GM19328 (cell line): ENCODE measurements around the gene KLHDC8A.
"Not testable (repeated sequence)": the region's sequence is repeated elsewhere in the genome, so short reads cannot be mapped to it uniquely, and the experiment has no call there.

Source experiments
- ATAC-seq: cut with Tn5 transposase; IDR thresholded peaks from one replicate; pipeline ENCODE4 v1.9.1; 2021; ENCODE audit warnings: mild to moderate bottlenecking, moderate library complexity; ENCODE audit not compliant: unreplicated experiment

Gene KLHDC8A

GRCh38 chr1:205356440-205357139 is at the start of gene KLHDC8A:
KLHDC8A (minus strand) TSS chr1:205356922; CDS start chr1:205343604, 13,318 bp downstream.
- no peak for ATAC-seq

GRCh38 chr1:205406252-205406651 is 49.5 kb upstream of the KLHDC8A start:
- ATAC-seq: not testable (repeated sequence)

DNA sequence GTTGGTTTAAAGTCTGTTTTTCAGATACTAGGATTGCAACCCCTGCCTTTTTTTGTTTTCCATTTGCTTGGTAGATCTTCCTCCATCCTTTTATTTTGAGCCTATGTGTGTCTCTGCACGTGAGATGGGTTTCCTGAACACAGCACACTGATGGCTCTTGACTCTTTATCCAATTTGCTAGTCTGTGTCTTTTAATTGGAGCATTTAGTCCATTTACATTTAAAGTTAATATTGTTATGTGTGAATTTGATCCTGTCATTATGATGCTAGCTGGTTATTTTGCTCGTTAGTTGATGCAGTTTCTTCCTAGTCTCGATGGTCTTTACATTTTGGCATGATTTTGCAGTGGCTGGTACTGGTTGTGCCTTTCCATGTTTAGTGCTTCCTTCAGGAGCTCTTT is 47.8 kb upstream of the KLHDC8A start:
- ATAC-seq: not testable (repeated sequence)

DNA sequence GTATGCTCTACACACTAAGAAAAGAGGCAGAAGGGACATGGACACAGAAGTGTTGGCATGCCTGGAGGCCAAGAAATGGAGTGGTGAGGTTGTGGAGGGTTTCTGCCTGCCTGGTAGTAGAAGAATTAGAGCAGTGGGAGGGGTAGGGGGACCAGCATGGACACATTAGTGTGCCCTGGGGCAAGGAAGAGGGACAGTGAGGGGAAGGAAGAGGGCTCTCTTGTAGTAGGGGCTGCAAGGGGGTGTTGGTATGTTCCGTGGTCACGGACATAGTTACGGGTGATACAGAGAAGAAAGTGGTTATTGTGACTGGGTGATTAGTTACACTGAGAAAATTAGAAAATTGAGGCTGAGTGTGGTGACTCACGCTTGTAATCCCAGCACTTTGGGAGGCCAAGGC is 41.9 kb upstream of the KLHDC8A start:
- no peak for ATAC-seq

- ATAC-seq: no peak
These were observed 40.4 kb upstream of the KLHDC8A start for GRCh38 chr1:205396967-205397616.

DNA sequence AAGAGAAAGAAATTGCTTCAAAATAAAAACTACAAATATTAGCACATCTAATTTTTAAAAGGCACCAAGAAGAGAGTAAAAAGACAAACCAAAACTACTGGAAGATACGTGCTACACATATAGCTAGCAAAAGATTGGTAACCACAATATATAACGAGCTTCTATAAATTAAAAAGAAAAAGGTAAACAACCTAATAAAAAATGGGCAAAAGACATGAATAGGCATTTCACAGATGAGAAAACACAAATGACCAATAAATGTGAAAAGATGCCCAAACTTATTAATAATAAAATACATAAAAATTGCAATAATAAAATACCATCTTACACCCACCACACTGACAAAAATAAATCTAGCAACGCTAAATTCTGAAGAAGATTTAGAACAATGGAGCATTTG is 38.9 kb upstream of the KLHDC8A start:
- no peak for ATAC-seq

GRCh38 chr1:205392650-205393049 is 35.9 kb upstream of the KLHDC8A start:
- no peak for ATAC-seq

DNA sequence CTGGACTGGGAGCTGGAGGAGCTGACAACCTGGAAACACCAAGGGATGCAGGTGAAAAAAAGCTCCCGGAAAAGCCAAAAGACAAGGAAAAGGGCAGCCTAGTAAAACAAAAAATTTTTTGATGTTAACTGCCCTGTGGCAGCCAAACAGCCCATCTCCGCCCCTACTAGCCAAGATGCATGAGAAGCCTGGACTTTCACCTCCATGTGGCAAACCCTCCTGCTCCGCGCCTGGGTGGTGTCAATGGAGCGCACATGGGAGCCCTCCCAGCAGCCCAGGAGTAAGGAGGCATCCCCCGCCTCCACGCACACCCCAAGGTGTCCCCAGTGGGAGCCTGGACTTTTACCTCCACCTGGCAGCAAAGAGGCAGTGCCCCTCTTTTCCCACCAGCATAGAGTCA is 34.7 kb upstream of the KLHDC8A start:
- ATAC-seq: no peak

DNA sequence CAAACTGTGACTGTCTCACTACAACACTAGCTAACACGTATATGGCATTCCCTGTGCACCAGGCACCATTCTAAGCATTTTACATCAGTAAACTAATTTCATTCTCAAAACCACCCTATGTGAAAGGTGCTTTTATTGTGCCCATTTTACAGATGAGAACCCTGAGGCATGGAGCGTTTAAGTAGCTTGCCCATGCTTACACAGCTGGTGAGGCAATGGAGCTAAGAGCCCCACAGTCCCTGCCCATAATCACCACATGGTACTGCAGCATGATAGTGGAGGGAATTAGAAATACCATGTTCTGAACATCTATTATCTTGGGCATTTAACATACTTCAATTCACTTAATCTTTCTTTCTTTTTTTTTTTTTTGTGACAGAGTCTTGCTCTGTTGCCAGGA is 31.1 kb upstream of the KLHDC8A start:
- no peak for ATAC-seq

GRCh38 chr1:205382990-205383389 is 26.3 kb upstream of the KLHDC8A start:
- not testable (repeated sequence) for ATAC-seq

DNA sequence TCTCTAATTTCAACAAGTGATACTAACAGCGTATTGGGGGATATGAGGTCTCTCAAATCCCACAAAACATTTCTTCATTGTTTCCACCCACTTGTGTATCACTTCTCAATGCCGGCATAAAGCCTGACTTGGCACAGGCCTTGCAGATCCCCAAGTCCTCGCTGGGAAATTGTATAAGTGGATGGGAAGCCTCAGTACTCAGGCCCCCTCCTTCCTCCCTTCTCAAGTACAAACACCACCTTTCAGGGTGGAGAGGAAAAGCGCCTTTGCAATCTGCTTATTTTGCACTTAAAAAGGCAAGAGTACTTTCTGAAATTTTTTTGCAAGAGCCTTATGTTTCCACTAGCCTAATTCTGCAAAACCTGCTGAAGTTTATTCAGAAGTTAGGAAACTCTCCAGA is 25.8 kb upstream of the KLHDC8A start:
- ATAC-seq: no peak

- no peak for ATAC-seq
These were observed 24.6 kb upstream of the KLHDC8A start for GRCh38 chr1:205381305-205381704.

- ATAC-seq: no peak
These were observed 24.2 kb upstream of the KLHDC8A start for GRCh38 chr1:205380882-205381281.

GRCh38 chr1:205379056-205379455 is 22.3 kb upstream of the KLHDC8A start:
- ATAC-seq: no peak

- ATAC-seq: no peak
These were observed 20.6 kb upstream of the KLHDC8A start for GRCh38 chr1:205377355-205377754.

DNA sequence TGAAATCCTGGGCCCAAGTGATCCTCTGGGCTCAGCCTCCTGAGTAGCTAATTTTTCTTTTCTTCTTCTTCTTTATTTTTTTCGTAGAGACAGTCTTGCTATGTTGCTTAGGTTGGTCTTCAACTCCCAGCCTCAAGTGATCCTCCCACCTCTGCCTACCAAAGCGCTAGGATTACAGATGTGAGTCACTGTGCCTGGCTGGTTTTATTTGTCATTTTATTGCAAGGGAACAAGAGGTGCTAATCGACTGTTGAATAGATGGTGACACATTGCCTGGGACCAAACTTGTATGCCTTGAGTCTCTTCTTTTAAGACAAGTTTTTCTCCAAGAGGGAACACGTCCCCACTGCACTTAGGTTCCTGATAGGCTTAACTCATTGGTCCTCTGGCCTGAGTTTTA is 20.0 kb upstream of the KLHDC8A start:
- no peak for ATAC-seq

GRCh38 chr1:205375835-205376545 is 19.3 kb upstream of the KLHDC8A start:
- no peak for ATAC-seq

GRCh38 chr1:205374210-205375078 is 17.7 kb upstream of the KLHDC8A start:
- ATAC-seq: no peak

DNA sequence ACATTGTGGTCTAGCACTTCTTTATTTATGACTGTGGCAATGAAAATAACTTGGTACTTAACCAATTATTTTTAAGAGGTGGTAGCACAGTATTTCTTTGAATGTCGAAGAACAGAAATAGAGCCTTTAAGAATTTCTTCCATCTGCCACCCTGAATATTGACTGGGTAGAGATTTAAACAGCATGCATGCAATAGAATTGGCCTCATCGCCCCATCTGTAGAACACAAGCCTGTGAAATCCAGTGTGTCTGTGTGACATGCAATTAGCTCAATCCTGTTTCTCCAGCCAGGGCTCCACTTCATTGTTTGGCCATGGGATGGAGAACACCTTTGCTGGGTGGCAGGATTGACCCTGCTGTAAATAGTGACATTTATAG is 17.1 kb upstream of the KLHDC8A start:
- no peak for ATAC-seq

DNA sequence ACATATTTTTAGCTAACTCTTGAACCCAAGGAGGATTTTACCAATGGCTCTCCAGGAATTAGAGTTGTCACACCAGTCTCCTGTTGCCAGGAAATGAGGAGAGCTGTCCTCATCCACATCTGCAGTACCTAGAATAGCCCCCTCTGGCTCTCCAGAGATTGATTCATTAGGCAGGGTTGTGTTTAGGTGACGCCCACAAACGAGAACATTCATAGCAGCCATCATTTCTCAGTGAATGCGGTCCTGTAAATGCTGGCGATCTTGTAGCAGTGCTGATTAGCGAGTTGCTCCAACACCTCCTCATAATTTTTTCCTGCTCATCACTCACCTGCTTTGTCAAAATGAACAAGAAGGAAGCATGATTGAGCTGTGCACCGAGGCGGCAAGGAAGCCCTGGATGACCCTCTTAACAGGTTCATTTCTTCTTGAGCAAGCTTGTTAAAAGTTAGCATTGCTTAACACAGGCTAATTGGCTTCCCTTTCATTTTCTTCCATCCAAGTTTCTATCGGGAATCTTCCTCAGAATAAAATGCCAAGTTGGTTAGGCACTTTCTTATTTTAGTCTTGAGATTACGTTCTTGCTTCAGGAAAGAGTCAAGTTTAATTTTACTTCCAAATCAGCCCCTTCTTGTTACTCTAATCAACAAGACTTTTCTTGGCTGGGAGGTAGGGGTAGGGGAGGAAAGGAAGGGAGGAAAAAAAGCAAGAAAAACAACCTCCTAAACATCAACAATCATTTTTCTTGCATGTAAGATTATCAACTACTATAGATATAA is 16.5 kb upstream of the KLHDC8A start:
- no peak for ATAC-seq
